ENCODE measurements around the gene TAGAP. TPM values are rescaled to one million over a fixed set of nuclear protein-coding genes. Genes with fewer than 3 reads are reported as not detected.

Gene TAGAP
- total RNA-seq, 1 experiment from 2014 or later, result 16.5 TPM

GRCh38 chr6:159061146-159061545, 16.4 kb upstream of the TAGAP start:
- Histone ChIP-seq H3K4me2 (ENCODE audit: low read depth, low read length, poor library complexity, severe bottlenecking) (no peak overlapping the region), H2AFZ (ENCODE audit: low read length) (no peak overlapping the region), H3K9ac (ENCODE audit: low read length) (no peak overlapping the region), H4K20me1 (ENCODE audit: insufficient read depth, low read depth, low read length) (no peaks in the 10 kb centered on the region), H3K36me3 (ENCODE audit: insufficient read depth, low read length) (no peaks in the 10 kb centered on the region), H3K9me2 (replicated peaks; ENCODE audit: insufficient read depth, low read length) (no peaks in the 10 kb centered on the region), H3K4me3 (ENCODE audit: low read length) (no peak overlapping the region), H3K79me2 (ENCODE audit: low read length) (no peaks in the 10 kb centered on the region), H3K4me1 (ENCODE audit: low read length) (peaks cover 18% of the 10 kb centered on the region), H3K9me3 (ENCODE audit: low read length) (no peaks in the 10 kb centered on the region), H3K27me3 (ENCODE audit: low read length) (no peaks in the 10 kb centered on the region), H3K27ac (ENCODE audit: low read length) (no peak overlapping the region)
- no peak for DNase-seq

GRCh38 chr6:159059885-159060506, 15.2 kb upstream of the TAGAP start:
- Histone ChIP-seq H3K79me2 (ENCODE audit: low read length) (no peaks in the 10 kb centered on the region), H3K4me2 (ENCODE audit: low read depth, low read length, poor library complexity, severe bottlenecking) (no peak overlapping the region), H3K9me2 (replicated peaks; ENCODE audit: insufficient read depth, low read length) (no peaks in the 10 kb centered on the region), H2AFZ (ENCODE audit: low read length) (no peak overlapping the region), H3K9me3 (ENCODE audit: low read length) (no peaks in the 10 kb centered on the region), H3K4me3 (ENCODE audit: low read length) (no peak overlapping the region), H3K36me3 (ENCODE audit: insufficient read depth, low read length) (no peaks in the 10 kb centered on the region), H3K27me3 (ENCODE audit: low read length) (no peaks in the 10 kb centered on the region), H3K9ac (ENCODE audit: low read length) (no peak overlapping the region), H3K27ac (ENCODE audit: low read length) (no peak overlapping the region), H4K20me1 (ENCODE audit: insufficient read depth, low read depth, low read length) (no peaks in the 10 kb centered on the region), H3K4me1 (ENCODE audit: low read length) (peaks cover 28% of the 10 kb centered on the region)
- no peak for DNase-seq

GRCh38 chr6:159059141-159059540, 14.3 kb upstream of the TAGAP start:
- no peak overlapping the region for H3K4me3 ChIP-seq (ENCODE audit: low read length)
- H3K9me2 ChIP-seq (replicated peaks; ENCODE audit: insufficient read depth, low read length), result no peaks in the 10 kb centered on the region
- no peak overlapping the region for H3K27ac ChIP-seq (ENCODE audit: low read length)
- H3K4me2 ChIP-seq (ENCODE audit: low read depth, low read length, poor library complexity, severe bottlenecking), result no peak overlapping the region
- H3K79me2 ChIP-seq (ENCODE audit: low read length), result no peaks in the 10 kb centered on the region
- H2AFZ ChIP-seq (ENCODE audit: low read length), result no peak overlapping the region
- no peaks in the 10 kb centered on the region for H3K9me3 ChIP-seq (ENCODE audit: low read length)
- DNase-seq, result no peak
- no peaks in the 10 kb centered on the region for H3K27me3 ChIP-seq (ENCODE audit: low read length)
- H3K4me1 ChIP-seq (ENCODE audit: low read length), result peaks cover 28% of the 10 kb centered on the region
- no peaks in the 10 kb centered on the region for H3K36me3 ChIP-seq (ENCODE audit: insufficient read depth, low read length)
- no peaks in the 10 kb centered on the region for H4K20me1 ChIP-seq (ENCODE audit: insufficient read depth, low read depth, low read length)
- no peak overlapping the region for H3K9ac ChIP-seq (ENCODE audit: low read length)

- Histone ChIP-seq H3K27me3 (ENCODE audit: low read length) (no peaks in the 10 kb centered on the region), H3K9me2 (replicated peaks; ENCODE audit: insufficient read depth, low read length) (no peaks in the 10 kb centered on the region), H3K4me1 (ENCODE audit: low read length) (peaks cover 23% of the 10 kb centered on the region), H3K4me2 (ENCODE audit: low read depth, low read length, poor library complexity, severe bottlenecking) (no peak overlapping the region), H3K9me3 (ENCODE audit: low read length) (no peaks in the 10 kb centered on the region), H3K4me3 (ENCODE audit: low read length) (no peak overlapping the region), H3K36me3 (ENCODE audit: insufficient read depth, low read length) (no peaks in the 10 kb centered on the region), H2AFZ (ENCODE audit: low read length) (no peak overlapping the region), H4K20me1 (ENCODE audit: insufficient read depth, low read depth, low read length) (no peaks in the 10 kb centered on the region), H3K27ac (ENCODE audit: low read length) (no peak overlapping the region), H3K79me2 (ENCODE audit: low read length) (no peaks in the 10 kb centered on the region), H3K9ac (ENCODE audit: low read length) (no peak overlapping the region)
- DNase-seq, result no peak
Observed at GRCh38 chr6:159056899-159057298, 12.1 kb upstream of the TAGAP start.

GRCh38 chr6:159056432-159056831, 11.6 kb upstream of the TAGAP start:
- H3K4me1 ChIP-seq (ENCODE audit: low read length), result peaks cover 23% of the 10 kb centered on the region
- no peak overlapping the region for H2AFZ ChIP-seq (ENCODE audit: low read length)

GRCh38 chr6:159056003-159056402, 11.2 kb upstream of the TAGAP start:
- H3K27ac ChIP-seq (ENCODE audit: low read length), result no peak overlapping the region

More at GRCh38 chr6:159056432-159056831, 11.6 kb upstream of the TAGAP start:
- no peak overlapping the region for H3K27ac ChIP-seq (ENCODE audit: low read length)
- H3K9me2 ChIP-seq (replicated peaks; ENCODE audit: insufficient read depth, low read length), result no peaks in the 10 kb centered on the region
- H3K9ac ChIP-seq (ENCODE audit: low read length), result no peak overlapping the region
- no peaks in the 10 kb centered on the region for H3K9me3 ChIP-seq (ENCODE audit: low read length)
- no peak overlapping the region for H3K4me3 ChIP-seq (ENCODE audit: low read length)
- H3K79me2 ChIP-seq (ENCODE audit: low read length), result no peaks in the 10 kb centered on the region
- peak overlapping the region; percentile 53 for H3K4me2 ChIP-seq (ENCODE audit: low read depth, low read length, poor library complexity, severe bottlenecking)
- no peaks in the 10 kb centered on the region for H4K20me1 ChIP-seq (ENCODE audit: insufficient read depth, low read depth, low read length)
- H3K36me3 ChIP-seq (ENCODE audit: insufficient read depth, low read length), result no peaks in the 10 kb centered on the region
- H3K27me3 ChIP-seq (ENCODE audit: low read length), result no peaks in the 10 kb centered on the region
- DNase-seq, result no peak

GRCh38 chr6:159053781-159054398, 9.1 kb upstream of the TAGAP start:
- peaks cover 23% of the 10 kb centered on the region for H3K4me1 ChIP-seq (ENCODE audit: low read length)
- H3K4me3 ChIP-seq (ENCODE audit: low read length), result no peak overlapping the region
- H2AFZ ChIP-seq (ENCODE audit: low read length), result no peak overlapping the region
- no peak for DNase-seq
- no peak overlapping the region for H3K4me2 ChIP-seq (ENCODE audit: low read depth, low read length, poor library complexity, severe bottlenecking)
- H3K9ac ChIP-seq (ENCODE audit: low read length), result no peak overlapping the region
- no peaks in the 10 kb centered on the region for H3K27me3 ChIP-seq (ENCODE audit: low read length)
- H4K20me1 ChIP-seq (ENCODE audit: insufficient read depth, low read depth, low read length), result no peaks in the 10 kb centered on the region
- H3K79me2 ChIP-seq (ENCODE audit: low read length), result no peaks in the 10 kb centered on the region
- no peak overlapping the region for H3K27ac ChIP-seq (ENCODE audit: low read length)
- H3K9me3 ChIP-seq (ENCODE audit: low read length), result no peaks in the 10 kb centered on the region
- H3K36me3 ChIP-seq (ENCODE audit: insufficient read depth, low read length), result no peaks in the 10 kb centered on the region
- no peaks in the 10 kb centered on the region for H3K9me2 ChIP-seq (replicated peaks; ENCODE audit: insufficient read depth, low read length)

More at GRCh38 chr6:159056003-159056402, 11.2 kb upstream of the TAGAP start:
- H3K27me3 ChIP-seq (ENCODE audit: low read length), result no peaks in the 10 kb centered on the region
- no peaks in the 10 kb centered on the region for H3K36me3 ChIP-seq (ENCODE audit: insufficient read depth, low read length)
- peaks cover 23% of the 10 kb centered on the region for H3K4me1 ChIP-seq (ENCODE audit: low read length)
- H3K4me3 ChIP-seq (ENCODE audit: low read length), result peak overlapping the region; percentile 28; the same call in 1 of the 2 replicates
- H4K20me1 ChIP-seq (ENCODE audit: insufficient read depth, low read depth, low read length), result no peaks in the 10 kb centered on the region
- H3K4me2 ChIP-seq (ENCODE audit: low read depth, low read length, poor library complexity, severe bottlenecking), result peak overlapping the region; percentile 53
- peak overlapping the region; percentile 47 for H3K9ac ChIP-seq (ENCODE audit: low read length)
- peak overlapping the region; percentile 19; the same call in 1 of the 2 replicates for H2AFZ ChIP-seq (ENCODE audit: low read length)
- DNase-seq, result peak; percentile 78
- no peaks in the 10 kb centered on the region for H3K9me3 ChIP-seq (ENCODE audit: low read length)
- no peaks in the 10 kb centered on the region for H3K9me2 ChIP-seq (replicated peaks; ENCODE audit: insufficient read depth, low read length)
- no peaks in the 10 kb centered on the region for H3K79me2 ChIP-seq (ENCODE audit: low read length)

- Histone ChIP-seq H3K36me3 (ENCODE audit: insufficient read depth, low read length) (no peaks in the 10 kb centered on the region), H3K4me3 (ENCODE audit: low read length) (no peak overlapping the region), H3K79me2 (ENCODE audit: low read length) (no peaks in the 10 kb centered on the region), H4K20me1 (ENCODE audit: insufficient read depth, low read depth, low read length) (no peaks in the 10 kb centered on the region), H3K9me2 (replicated peaks; ENCODE audit: insufficient read depth, low read length) (no peaks in the 10 kb centered on the region), H3K27ac (ENCODE audit: low read length) (no peak overlapping the region), H3K27me3 (ENCODE audit: low read length) (no peaks in the 10 kb centered on the region), H3K4me1 (ENCODE audit: low read length) (peaks cover 23% of the 10 kb centered on the region), H3K9me3 (ENCODE audit: low read length) (no peaks in the 10 kb centered on the region), H2AFZ (ENCODE audit: low read length) (no peak overlapping the region), H3K9ac (ENCODE audit: low read length) (no peak overlapping the region), H3K4me2 (ENCODE audit: low read depth, low read length, poor library complexity, severe bottlenecking) (no peak overlapping the region)
- DNase-seq, result no peak
Observed at GRCh38 chr6:159052720-159053119, 7.9 kb upstream of the TAGAP start.

Data from Karpas-422 (cell line).